Activated CD4-positive, CD25-positive, alpha-beta regulatory T cell treated with anti-CD3 and anti-CD28 coated beads, Interleukin-2, amount 50 U/mL, for 16 hours (primary cell): ENCODE results near the gene WIF1.
A peak's percentile ranks its signal among the peaks of the same experiment; 100 is the strongest.

Experiments
- DNase-seq: peaks from one replicate; pipeline ENCODE4 v3.0.0-alpha.2; 2020; ENCODE audit warnings: low read depth, low spot score

The WIF1 gene

GRCh38 chr12:65121049-65121955 is at the start of gene WIF1:
Gene WIF1, minus strand, starts transcription at chr12:65121305. Its CDS starts 114 bp downstream, at chr12:65121191.
- no peak for DNase-seq

- DNase-seq: no peak
Observed at GRCh38 chr12:65170209-65170881, 49.2 kb upstream of the WIF1 start.

- DNase-seq: peak; percentile 88
Observed at GRCh38 chr12:65169320-65170208, 48.5 kb upstream of the WIF1 start, which contains the start of gene LEMD3. Gene LEMD3, plus strand, starts transcription at chr12:65169583. Its CDS starts 14 bp downstream, at chr12:65169597.

GRCh38 chr12:65168681-65169319 is 47.7 kb upstream of the WIF1 start:
- no peak for DNase-seq

GRCh38 chr12:65164774-65165173 is 43.7 kb upstream of the WIF1 start:
- no peak for DNase-seq

- no peak for DNase-seq
Observed at GRCh38 chr12:65164244-65164643, 43.1 kb upstream of the WIF1 start.

GRCh38 chr12:65162609-65163008 is 41.5 kb upstream of the WIF1 start:
- DNase-seq: no peak

- no peak for DNase-seq
Observed at GRCh38 chr12:65157091-65157490, 36.0 kb upstream of the WIF1 start.

GRCh38 chr12:65156366-65156841 is 35.3 kb upstream of the WIF1 start:
- no peak for DNase-seq

- no peak for DNase-seq
Observed at GRCh38 chr12:65155784-65156183, 34.7 kb upstream of the WIF1 start.

GRCh38 chr12:65152596-65152995 is 31.5 kb upstream of the WIF1 start:
- no peak for DNase-seq

- DNase-seq: no peak
Observed at GRCh38 chr12:65152012-65152411, 30.9 kb upstream of the WIF1 start.

GRCh38 chr12:65147312-65147905 is 26.3 kb upstream of the WIF1 start:
- no peak for DNase-seq

- no peak for DNase-seq
Observed at GRCh38 chr12:65140738-65141137, 19.6 kb upstream of the WIF1 start.

- no peak for DNase-seq
Observed at GRCh38 chr12:65139389-65139788, 18.3 kb upstream of the WIF1 start.

- no peak for DNase-seq
Observed at GRCh38 chr12:65133879-65134278, 12.8 kb upstream of the WIF1 start.

- no peak for DNase-seq
Observed at GRCh38 chr12:65126482-65126881, 5.4 kb upstream of the WIF1 start.

GRCh38 chr12:65125975-65126374 is 4.9 kb upstream of the WIF1 start:
- DNase-seq: no peak

- no peak for DNase-seq
Observed at GRCh38 chr12:65125247-65125646, 4.1 kb upstream of the WIF1 start.

- DNase-seq: no peak
Observed at GRCh38 chr12:65123435-65124063, 2.4 kb upstream of the WIF1 start.
